NCI-H2227 (cell line): Measurements from ENCODE around the gene TMEM181.
"Not testable (repeated sequence)": the region's sequence is repeated elsewhere in the genome, so short reads cannot be mapped to it uniquely, and the experiment has no call there.

Source experiments
- DNase-seq: peaks from one replicate; lab custom pipeline; 2025; ENCODE audit not compliant: unreplicated experiment; lab: John Stamatoyannopoulos, UW

TMEM181 gene

DNA sequence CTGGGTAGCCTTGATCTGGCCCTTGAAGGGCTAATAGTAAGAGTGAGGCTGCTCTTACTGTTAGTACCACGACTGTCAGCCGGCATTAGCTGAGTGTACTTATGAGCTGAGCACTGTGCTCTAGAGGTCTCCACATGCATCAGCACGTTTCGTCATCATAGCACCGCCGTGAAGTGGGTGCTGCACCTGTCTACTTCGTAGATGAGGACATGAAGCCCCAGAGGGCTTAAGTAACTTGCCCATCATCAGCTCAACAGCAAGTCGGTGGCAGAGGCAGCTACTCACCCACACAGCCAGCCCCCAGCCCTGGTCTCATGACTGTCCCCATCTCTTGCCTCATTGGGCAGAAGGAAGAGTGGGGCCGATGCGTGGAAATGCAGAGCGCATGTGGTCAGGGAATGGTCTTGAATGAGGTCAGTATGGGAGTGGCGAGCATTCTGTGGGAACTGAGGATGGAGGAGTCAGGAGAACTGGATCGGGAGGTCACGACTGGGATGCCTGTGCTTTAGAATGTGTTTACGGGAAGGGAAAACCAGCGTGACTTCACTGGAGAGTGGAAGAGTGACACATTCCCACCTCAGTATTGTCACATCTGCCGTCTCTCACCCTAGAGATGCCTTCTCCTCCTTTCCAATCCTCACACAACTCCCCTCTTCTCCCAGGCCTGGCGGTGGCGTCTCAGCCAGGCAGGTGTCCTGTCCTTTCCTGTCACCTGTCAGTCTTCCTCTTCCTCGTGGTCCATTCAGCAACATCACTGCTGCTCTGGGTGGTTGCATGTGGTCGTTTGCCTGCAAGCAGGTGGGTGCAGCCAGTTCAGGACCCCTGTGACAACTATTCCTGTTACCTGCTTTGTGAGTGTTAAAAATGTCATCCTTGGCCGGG is 95.9 kb downstream of the TMEM181 start:
- DNase-seq, result no peak

DNA sequence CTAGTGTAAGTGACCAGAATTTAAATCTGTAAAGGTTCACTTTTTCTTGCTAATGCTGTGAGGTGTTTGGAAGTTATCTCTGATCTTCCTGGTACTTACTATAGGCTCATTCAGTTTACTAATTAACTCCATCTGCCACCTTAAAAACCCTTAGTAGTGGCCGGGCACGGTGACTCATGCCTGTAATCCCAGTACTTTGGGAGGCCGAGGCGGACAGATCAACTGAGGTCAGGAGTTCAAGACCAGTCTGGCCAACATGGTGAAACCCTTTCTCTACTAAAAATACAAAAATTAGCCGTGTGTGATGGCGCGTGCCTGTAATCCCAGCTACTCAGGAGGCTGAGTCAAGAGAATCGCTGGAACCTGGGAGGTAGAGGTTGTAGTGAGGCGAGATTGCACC is 97.1 kb downstream of the TMEM181 start:
- DNase-seq, result not testable (repeated sequence)

DNA sequence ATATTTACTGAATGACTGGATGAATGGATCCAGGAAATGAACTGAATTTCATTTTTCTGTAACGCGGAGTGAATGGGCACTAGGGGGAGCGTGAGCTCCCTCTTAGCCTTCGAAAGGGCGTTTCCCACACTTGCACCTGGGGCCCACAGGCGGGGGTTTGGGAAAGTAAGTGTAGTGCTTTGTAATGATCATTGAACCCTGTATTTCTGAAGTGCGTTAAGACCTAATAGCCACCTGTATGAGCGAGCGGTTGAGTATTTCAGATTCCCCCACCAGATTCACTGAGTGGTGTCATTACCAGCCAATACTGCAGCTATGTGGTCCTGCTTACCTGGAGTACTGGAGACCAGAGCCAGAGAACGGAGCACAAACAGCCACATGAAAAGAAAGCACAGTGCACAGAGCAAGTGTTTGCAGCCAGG is 100.5 kb downstream of the TMEM181 start:
- DNase-seq, result peak; percentile 28

DNA sequence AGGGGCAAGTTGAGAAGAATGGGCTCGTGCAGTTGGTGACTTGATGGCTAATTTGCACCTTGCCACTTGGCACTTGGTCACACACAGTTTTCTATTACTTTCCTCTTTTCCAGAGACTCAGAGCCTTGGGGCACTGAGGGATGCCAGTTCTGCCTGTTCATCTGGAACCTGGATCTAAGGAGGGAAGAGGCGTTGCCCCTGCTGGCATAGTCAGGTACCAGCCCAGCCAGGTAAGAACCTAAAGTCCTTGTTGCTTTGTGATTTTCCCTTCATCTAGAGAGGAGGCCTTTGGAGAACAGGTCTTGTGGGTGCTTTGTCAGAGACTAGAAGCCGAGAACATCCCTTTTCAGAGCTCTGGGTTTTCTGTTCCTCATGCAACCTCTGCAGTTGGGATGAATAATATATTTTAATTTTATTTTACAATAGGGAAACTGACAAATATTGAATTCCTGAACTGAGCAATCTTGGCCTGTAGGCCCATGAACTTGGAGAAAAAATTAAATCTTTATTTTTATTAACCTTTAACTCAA is 101.3 kb downstream of the TMEM181 start:
- DNase-seq, result no peak

DNA sequence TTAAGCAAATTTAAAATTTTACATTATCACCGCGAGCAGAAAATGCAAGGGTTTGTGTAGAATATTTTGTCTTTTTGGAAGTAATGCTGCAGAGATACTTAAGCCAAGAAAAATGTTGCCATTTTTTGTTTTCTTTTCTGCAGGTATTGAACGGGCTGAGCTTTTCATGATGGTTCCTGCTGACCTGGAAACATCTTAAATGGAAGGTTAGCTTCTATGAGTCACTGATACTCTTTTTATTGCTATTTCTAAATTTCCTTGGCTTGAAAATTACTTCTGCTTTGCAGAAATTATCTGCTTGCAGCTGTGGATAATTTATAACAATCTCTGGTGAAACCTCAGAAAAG is 102.7 kb downstream of the TMEM181 start:
- no peak for DNase-seq

DNA sequence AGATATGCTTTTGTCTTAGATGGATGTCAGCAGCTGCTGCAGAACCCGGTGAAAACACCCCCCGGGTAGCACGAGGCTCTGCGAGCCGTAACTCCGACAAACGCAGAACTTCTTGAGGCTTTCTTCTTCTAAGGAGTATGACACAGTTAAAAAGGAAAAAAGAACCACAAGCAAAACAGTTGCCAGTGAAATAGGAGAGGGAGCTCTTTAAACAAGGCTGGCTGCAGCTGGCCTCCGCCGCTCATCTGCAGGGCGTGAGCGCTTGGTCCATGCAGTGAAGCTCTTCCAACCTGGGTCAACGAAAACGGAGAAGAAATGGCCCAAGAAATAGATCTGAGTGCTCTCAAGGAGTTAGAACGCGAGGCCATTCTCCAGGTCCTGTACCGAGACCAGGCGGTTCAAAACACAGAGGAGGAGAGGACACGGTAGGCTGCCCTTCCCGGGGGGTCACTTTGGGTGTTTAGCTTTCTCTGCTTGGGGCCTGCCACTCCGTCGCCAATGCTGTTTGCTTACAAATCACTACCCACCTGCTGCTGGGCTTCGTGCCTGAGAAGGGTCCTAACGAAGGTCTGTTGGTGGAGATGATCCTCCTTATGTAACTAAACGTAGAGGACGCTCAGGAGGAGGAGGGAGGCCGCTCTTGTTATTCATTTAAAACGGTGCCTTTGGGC is 103.2 kb downstream of the TMEM181 start:
- no peak for DNase-seq

DNA sequence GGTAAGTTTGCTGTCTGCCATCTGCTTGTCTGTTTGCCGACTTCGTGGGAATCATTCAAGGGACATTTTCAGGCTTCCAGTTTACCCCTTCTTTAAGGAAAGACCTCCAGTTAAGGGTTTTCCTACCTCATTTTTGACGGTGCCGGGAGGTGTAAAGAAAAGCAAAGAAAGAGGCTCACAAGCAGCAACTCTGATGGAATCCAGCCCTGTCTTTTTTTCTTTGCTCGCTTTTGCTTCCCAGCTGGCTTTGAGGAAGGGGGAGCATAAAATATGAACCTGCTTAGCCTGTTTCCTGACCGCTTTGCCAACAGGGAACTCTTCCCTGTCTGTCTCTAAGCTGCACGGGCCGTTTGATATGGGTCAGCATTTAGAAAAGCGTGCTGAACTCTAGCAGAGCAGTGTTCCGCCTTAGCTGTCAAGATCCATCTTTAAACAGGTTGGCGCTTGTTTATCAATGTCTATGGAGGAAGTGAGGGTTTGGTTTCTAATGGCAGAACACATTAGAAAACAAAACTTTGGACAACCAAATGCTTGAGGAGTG is 103.8 kb downstream of the TMEM181 start:
- no peak for DNase-seq

DNA sequence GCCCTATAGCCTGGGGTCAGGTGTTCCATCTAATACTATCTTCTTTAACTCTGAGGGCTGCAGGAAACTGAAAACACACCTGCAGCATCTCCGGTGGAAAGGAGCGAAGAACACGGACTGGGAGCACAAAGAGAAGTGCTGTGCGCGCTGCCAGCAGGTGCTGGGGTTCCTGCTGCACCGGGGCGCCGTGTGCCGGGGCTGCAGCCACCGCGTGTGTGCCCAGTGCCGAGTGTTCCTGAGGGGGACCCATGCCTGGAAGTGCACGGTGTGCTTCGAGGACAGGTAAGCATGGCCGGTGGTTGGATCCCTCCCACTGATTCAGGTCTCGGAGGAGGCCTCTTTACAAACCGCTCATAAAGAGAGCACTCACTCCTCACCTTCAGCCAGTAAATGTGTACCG is 105.4 kb downstream of the TMEM181 start:
- DNase-seq, result no peak

DNA sequence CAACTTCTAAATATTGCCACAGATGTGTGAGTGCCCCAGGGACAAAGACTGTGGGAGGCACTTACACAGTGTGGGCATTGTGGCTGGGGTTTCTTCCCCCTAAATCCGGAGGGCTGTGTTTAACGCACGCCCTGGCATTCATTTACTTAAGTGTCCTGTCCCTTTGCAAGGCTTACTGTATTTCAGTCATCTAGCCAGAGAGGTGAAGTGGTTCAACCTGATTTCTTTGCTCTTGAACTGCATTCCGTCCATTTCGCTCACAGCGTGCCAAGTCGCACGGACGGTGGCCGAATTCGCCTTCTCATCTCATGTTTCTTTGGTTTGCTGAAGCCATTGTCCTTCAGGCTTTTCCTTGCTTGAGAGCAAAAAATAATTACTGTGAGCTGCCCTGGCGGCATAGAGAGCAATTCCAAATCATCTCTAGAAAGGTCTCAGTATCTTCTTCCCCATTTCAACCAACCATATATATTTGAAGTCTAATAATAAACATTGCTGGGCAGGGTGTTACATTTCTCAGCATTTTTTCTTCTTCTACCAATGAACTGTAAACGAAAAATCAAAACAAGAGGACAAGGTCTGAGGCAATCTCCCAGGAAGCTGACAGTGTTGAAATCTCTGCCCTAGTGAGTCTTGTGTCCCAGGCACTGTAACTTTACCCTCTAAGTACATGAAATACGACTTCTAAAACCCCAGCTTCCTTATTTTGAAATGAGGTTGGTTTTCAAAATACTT is 106.9 kb downstream of the TMEM181 start:
- no peak for DNase-seq

DNA sequence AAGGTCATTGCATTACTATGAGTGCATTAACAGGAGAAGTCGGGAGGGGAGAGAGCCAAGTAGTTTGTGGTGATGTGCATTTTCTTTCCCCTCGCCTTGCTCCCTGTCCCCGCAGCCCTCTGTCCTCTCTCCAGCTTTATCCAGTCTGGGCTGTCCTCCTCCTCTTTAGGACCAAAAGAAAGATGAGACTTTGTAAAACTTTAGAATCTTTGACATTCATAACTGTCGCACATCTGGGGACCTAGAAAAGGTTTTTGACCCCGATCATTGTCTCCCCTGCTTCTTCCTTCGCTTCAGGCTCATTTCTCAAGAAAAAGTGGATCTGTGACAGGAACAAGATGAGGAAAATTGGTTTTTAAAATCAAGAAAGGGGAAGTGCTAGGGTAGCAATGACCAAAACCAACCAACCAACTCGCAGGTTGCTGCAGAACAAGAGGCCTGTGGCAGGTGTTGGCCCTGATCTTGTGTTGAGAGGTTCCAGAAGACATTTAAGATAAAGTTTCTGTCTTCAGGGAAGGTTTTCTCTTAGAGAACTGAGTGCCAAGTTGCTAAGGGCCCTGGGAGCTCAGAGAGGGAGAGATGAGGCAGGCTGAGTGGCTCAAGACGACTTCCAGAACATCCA is 107.6 kb downstream of the TMEM181 start:
- DNase-seq, result no peak

DNA sequence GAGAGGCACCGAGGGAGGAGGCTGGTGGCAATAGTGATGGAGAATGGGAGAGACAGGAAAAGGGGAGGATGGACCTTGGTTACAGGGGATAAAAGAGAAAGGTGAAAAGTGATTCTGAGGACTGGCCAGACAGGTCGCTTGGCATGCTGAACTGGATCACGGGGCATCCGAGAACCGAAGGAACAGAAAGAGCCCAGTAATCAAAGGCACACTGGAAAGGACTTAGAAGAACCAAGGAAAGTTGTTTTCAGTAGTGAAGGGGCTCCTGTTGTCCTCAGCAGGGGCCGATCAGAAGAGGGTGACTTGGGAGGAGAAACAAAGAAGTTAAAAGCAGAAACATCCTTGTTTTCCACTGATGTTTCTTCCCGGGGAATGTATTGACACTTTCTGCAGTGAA is 108.8 kb downstream of the TMEM181 start:
- no peak for DNase-seq

DNA sequence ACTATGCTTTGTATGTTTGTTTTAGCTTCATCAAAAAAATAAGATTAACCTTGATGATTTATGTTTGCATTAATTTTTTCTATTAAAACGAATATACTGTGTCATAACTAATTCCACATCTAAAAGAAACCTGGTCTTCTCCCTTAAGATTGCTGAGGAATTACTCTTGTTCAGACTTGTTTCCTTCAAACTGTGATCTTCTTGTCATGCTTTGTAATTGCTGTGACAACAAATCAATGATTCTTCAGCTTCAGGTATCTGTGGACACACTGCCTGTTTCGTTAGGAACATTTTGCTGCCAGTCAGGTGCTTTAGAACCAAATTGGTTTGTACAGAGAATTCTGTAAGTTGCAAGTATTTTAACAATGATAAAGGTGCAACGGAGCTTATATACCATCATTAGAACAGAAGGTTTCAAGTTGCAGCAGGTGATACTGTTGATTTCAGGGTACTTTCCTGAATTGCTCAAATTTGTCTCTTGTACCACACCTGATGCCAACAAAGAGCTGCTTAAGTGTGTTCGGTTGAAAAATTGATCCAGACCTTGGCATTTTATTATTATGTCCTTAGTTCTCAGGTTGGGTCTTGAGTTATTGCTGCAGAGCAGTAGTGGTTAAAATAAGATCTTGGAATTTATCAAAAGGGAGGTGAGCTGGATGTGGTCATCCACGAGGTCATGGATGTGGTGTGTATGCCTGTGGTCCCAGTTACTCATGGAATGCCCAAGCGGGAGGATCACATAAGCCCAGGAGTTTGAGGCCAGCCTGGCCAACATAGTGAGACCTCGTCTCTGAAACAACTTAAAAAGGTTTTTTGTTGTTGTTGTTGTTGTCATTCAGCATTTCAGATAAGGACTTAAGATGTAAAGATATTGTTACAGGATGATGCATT is 109.5 kb downstream of the TMEM181 start:
- DNase-seq, result no peak

DNA sequence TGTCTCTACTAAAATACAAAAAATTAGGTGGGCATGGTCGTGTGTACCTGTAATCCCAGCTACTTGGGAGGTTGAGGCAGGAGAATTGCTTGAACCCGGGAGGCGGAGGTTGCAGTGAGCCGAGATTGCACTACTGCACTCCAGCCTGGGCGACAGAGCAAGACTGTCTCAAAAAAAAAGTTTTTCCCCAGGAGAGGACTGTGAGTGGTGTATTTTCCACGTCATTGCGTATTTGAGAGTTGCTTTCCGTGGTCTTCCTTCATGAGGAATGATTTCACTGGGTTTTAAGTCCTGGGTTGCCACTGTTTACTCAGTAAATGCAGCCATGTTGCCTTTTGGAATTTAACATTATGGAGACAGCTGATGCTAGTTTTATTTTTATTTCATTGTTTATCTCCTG is 112.2 kb downstream of the TMEM181 start:
- not testable (repeated sequence) for DNase-seq

DNA sequence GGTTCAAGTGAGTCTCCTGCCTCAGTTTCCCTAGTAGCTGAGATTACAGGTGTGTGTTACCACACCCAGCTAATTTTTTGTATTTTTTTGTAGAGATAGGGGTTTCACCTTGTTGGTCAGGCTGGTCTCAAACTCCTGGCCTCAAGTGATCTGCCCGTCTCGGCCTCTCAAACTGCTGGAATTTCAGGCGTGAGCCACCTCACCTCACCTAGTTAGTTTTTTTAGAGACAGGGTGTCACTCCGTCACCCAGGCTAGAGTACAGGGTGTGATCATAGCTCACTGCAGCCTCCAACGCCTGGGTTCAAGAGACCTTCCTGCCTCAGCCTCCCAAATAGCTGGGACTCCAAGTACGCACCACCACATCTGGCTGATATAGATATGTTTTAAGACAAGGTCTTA is 112.8 kb downstream of the TMEM181 start:
- DNase-seq, result no peak

DNA sequence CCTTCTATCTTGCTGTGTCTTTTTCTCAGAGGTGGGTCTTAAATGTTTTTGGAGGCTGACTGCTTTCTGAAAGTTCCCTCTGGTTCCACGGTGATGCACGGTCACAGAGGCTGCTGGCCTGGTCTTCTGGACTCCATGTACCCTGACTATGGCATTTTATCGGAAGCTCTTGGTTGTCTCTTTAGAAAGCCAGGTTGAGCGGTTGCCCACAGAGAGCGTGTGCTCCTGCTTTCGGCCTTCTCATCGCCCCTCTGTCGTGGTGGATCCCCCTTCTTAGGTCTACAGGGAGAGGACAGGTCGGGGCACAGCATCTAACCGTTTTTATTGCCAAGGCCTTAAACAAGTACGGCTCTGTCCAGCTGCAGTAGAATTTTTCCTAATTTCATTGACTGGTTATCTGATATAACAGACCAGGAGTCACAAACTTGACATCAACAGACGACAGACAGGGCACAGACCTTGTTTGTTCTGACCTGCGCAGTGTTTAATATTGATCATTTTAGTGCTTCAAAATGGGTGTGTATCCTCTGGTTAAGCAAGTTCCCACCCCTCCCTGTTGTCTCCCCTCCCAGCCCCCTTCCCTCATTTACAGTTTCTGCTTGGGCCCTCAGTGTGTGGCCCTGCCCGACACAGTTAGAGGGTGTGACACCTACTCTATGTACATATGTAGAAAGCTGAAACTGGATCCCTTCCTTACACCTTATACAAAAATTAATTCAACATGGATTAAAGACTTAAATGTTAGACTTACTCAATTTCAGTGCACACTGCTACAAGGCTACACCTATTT is 114.6 kb downstream of the TMEM181 start:
- no peak for DNase-seq

DNA sequence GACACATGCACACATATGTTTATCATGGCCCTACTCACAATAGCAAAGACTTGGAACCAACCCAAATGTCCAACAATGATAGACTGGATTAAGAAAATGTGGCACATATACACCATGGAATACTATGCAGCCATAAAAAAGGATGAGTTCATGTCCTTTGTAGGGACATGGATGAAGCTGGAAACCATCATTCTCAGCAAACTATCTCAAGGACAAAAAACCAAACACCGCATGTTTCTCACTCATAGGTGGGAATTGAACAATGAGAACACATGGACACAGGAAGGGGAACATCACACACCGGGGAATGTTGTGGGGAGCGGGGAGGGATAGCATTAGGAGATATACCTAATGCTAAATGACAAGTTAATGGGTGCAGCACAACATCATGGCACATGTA is 117.2 kb downstream of the TMEM181 start:
- not testable (repeated sequence) for DNase-seq

DNA sequence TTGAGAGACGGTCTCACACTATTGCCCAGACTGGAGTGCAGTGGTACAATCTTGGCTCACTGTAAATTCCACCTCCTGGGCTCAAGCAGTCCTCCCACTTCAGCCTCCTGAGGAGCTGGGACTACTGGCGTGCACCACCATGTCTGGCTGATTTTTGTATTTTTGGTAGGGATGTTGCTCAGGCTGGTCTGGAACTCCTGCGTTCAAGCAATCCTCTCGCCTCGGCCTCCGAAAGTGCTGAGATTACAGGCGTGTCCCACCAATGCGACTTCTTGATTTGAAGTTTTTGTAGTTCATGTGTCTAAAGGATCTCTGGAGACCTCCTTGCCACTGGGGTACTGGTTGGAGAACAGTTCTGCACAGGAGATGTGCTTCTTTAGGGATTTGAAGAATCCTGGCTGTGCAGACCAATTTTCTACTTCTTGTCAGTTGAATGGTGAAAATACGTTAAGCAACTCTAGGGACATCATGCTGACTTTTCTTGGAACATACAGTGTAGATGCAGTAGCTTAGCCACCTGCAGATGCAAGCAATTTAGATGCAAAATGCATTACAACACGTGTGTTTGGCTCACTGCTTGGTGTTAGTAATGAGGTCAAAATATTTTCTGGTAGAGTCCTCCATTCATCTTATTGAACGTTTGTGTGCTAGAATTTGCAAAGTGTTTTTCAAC is 118.2 kb downstream of the TMEM181 start:
- DNase-seq, result no peak

DNA sequence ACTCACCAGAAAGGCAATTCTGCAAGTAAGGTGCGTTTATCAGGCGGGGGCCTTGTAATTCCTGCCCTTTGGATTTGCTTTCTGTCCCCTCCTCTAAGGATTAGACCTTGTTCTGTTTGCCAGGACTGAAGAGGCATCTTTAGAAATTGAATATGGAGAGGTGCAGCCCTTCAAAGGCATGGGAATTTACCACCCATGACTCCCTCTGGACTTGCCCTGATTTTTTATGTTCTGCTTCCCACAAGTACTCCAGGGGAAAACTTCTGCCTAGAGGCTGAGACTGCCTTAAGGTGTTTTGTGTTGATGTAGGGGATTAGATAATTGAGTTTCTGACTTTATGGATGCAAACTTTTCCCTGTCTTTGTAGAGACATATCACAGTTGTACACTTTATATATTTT is 120.1 kb downstream of the TMEM181 start:
- no peak for DNase-seq

DNA sequence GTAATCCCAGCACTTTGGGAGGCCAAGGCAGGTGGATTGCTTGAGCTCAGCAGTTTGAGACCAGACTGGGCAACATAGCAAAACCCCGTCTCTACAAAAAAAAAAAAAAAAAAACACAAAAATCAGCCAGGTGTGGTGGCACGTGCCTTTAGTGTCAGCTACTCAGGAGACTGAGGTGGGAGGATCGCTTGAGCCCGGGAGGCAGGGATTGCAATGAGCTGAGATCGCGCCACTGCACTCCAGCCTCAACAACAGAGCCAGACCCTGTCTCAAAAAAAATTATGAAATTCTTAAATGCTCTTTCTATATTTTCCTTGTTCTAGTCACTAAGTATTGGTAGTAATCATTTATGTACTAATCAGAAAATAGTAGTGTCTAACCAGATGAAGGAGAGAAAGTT is 120.6 kb downstream of the TMEM181 start:
- no peak for DNase-seq
